ENCODE data around the gene DIP2C.
"Not testable (repeated sequence)": the region's sequence is repeated elsewhere in the genome, so short reads cannot be mapped to it uniquely, and the experiment has no call there.

DIP2C gene

GRCh38 chr10:625333-625696 lies 64.2 kb downstream of the DIP2C start:
- DNase-seq, result peak; percentile 71

- peak; percentile 97 for DNase-seq
These were observed 64.7 kb downstream of the DIP2C start for GRCh38 chr10:624605-625332.

GRCh38 chr10:624312-624604 lies 65.2 kb downstream of the DIP2C start:
- no peak for DNase-seq

GRCh38 chr10:623477-624311 lies 65.8 kb downstream of the DIP2C start:
- no peak for DNase-seq

GRCh38 chr10:623014-623413 lies 66.5 kb downstream of the DIP2C start:
- DNase-seq, result no peak

- DNase-seq, result no peak
These were observed 67.3 kb downstream of the DIP2C start for GRCh38 chr10:621981-622740.

- no peak for DNase-seq
These were observed 68.0 kb downstream of the DIP2C start for GRCh38 chr10:621513-621912.

- no peak for DNase-seq
These were observed 68.5 kb downstream of the DIP2C start for GRCh38 chr10:620971-621370.

GRCh38 chr10:620417-620816 lies 69.1 kb downstream of the DIP2C start:
- DNase-seq, result no peak

GRCh38 chr10:619710-620109 lies 69.8 kb downstream of the DIP2C start:
- no peak for DNase-seq

GRCh38 chr10:618229-618989 lies 71.1 kb downstream of the DIP2C start:
- DNase-seq, result no peak

- DNase-seq, result no peak
These were observed 72.0 kb downstream of the DIP2C start for GRCh38 chr10:617471-617870.

GRCh38 chr10:615583-616152 lies 73.8 kb downstream of the DIP2C start:
- DNase-seq, result no peak

GRCh38 chr10:614790-615582 lies 74.5 kb downstream of the DIP2C start:
- DNase-seq, result no peak

GRCh38 chr10:614139-614711 lies 75.2 kb downstream of the DIP2C start:
- DNase-seq, result no peak

- peak; percentile 85 for DNase-seq
These were observed 76.0 kb downstream of the DIP2C start for GRCh38 chr10:613271-614138.

GRCh38 chr10:612696-613095 lies 76.8 kb downstream of the DIP2C start:
- no peak for DNase-seq

GRCh38 chr10:610642-611305 lies 78.7 kb downstream of the DIP2C start:
- not testable (repeated sequence) for DNase-seq

- DNase-seq, result no peak
These were observed 79.5 kb downstream of the DIP2C start for GRCh38 chr10:609868-610545.

Measured in NCI-H146 (cell line).